HG02870 (cell line): ENCODE data around the gene CUX1.

Source experiments
- ATAC-seq: cut with Tn5 transposase; IDR thresholded peaks from one replicate; pipeline ENCODE4 v1.9.1; 2021; ENCODE audit warnings: mild to moderate bottlenecking, moderate library complexity; ENCODE audit not compliant: unreplicated experiment

Gene CUX1

GRCh38 chr7:102064361-102065025, 247.1 kb downstream of the CUX1 start:
- ATAC-seq, result no peak

- ATAC-seq, result no peak
These were observed 247.8 kb downstream of the CUX1 start for GRCh38 chr7:102065226-102065625.

GRCh38 chr7:102066476-102066875, 249.1 kb downstream of the CUX1 start:
- no peak for ATAC-seq

GRCh38 chr7:102068846-102069245, 251.4 kb downstream of the CUX1 start:
- ATAC-seq, result no peak

- no peak for ATAC-seq
These were observed 252.7 kb downstream of the CUX1 start for GRCh38 chr7:102069931-102070629.

- ATAC-seq, result no peak
These were observed 254.6 kb downstream of the CUX1 start for GRCh38 chr7:102072003-102072402.

GRCh38 chr7:102072636-102073209, 255.3 kb downstream of the CUX1 start:
- no peak for ATAC-seq

GRCh38 chr7:102073931-102074880, 256.8 kb downstream of the CUX1 start:
- ATAC-seq, result no peak

- no peak for ATAC-seq
These were observed 257.7 kb downstream of the CUX1 start for GRCh38 chr7:102075126-102075525.

- ATAC-seq, result no peak
These were observed 258.2 kb downstream of the CUX1 start for GRCh38 chr7:102075553-102076135.

- no peak for ATAC-seq
These were observed 259.7 kb downstream of the CUX1 start for GRCh38 chr7:102077081-102077480.

- ATAC-seq, result no peak
These were observed 262.0 kb downstream of the CUX1 start for GRCh38 chr7:102079140-102080018.

- ATAC-seq, result no peak
These were observed 262.6 kb downstream of the CUX1 start for GRCh38 chr7:102080019-102080433.

GRCh38 chr7:102080434-102081243, 263.2 kb downstream of the CUX1 start:
- ATAC-seq, result no peak

GRCh38 chr7:102081244-102081627, 263.8 kb downstream of the CUX1 start:
- no peak for ATAC-seq

GRCh38 chr7:102082693-102083368, 265.4 kb downstream of the CUX1 start:
- ATAC-seq, result no peak

GRCh38 chr7:102085218-102085772, 267.9 kb downstream of the CUX1 start:
- ATAC-seq, result no peak
